ENCODE results near the gene VTA1.

DNA sequence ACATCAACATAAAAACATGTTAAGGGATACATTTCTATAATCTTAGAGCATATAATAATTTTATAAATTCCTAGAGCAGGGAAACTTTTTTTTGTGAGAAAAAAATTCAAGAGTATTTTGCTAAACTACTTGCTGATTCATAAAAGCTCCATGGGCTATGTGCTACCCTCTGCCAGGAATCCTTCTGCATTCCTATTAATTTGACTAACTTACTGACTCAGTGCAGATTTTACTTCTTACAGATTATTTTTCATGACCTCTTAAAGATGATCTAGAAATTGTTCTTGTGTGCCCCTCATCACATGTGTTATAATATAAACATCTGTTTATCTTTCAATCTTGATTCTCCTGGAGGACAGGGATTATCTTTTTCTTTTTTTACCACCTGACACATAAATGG, 5.7 kb downstream of the VTA1 start:
- TF ChIP-seq POLR2A (IDR thresholded peaks at IDR 0.05; ENCODE audit: low read length) = no peak
- no peak for TF ChIP-seq GATA1 (IDR thresholded peaks at IDR 0.05; ENCODE audit: low read depth, low read length)

Measured in erythroblast (primary cell).